LoVo (cell line): ENCODE results near the gene GPRASP1.
"Not testable (repeated sequence)": the region's sequence is repeated elsewhere in the genome, so short reads cannot be mapped to it uniquely, and the experiment has no call there.

ENCODE experiments used
- DNase-seq: peaks from one replicate; pipeline ENCODE4 v3.0.0-alpha.2; 2016; ENCODE audit warnings: low spot score

GPRASP1 gene

GRCh38 chrX:102651242-102652011 lies at the start of gene GPRASP1:
TSS of gene GPRASP1 (plus strand) at chrX:102651483. CDS start at chrX:102653914, 2,431 bp downstream.
- no peak for DNase-seq

GRCh38 chrX:102604327-102604726 lies 47.0 kb upstream of the GPRASP1 start:
- no peak for DNase-seq

DNA sequence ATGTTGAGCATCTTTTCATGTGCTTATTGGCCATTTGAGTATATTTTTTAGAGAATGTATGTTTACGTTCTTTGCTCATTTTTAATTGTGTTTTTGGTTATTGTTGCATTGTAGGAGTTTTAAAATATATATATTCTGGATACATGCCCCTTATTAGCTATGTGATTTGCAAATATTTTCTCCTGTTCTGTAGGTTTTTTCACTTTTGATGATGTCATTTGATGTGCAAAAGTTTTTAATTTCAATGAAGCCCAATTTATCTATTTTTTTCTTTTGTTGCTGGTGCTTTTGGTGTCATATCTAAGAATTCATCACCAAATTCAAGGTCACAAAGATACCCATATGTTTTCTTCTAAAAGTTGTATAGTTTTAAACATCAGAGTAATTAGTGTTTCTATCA lies 45.2 kb upstream of the GPRASP1 start:
- DNase-seq: no peak

GRCh38 chrX:102610905-102611304 lies 40.4 kb upstream of the GPRASP1 start:
- no peak for DNase-seq

DNA sequence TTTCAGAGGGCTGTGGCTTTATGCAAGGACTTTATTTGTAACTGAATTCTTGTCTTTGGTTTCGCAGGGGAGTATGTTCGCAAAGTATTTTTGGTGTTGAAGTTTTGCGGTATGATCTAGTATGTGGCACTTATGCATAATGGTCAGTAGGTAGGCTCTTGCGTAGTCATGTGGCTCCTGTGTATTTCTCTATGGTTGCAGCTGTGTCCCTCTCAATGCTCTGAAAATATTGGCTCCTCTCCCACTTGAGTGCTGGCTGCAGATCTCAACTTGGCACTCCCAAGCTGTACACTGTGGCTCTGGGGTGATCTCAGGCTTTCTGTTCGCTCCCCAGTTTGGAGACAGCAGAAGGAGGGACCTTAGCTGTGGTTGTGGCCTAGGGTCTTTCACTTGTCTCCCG lies 27.2 kb upstream of the GPRASP1 start:
- no peak for DNase-seq

DNA sequence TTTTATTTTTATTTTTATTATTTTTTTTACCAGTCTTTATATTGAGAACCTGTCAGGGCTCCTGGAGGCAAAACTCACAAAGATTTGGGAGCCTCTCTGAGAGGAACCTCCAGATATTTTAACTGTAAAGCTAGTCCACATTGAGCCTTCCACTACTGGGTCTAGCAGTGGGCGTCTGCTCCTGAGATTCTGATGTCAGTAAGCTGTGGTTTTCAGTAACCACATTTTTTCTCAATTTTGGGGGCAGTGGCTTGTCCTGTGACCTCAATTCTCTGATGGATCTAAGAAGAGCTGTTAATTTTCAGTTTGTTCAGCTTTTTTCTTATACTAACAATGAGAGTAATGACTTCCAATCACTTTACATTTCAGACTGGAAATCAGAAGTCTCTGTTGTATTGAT lies 23.6 kb upstream of the GPRASP1 start:
- DNase-seq: no peak

DNA sequence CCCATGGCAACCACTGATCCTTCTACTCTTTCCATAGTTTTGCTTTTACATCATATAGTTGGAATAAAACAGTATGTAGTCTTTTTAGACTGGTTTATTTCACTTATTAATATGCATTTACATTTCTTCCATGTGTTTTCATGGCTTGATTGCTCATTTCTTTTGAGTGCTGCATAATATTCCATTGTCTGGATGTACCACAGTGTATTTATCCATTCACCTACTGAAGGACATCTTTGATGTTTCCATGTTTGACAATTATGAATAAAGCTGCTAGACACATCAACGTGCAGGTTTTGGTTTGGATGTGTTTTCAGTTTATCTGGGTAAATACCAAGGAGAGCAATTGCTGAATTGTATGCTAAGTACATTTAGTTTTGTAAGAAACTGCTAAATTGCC lies 13.7 kb upstream of the GPRASP1 start:
- DNase-seq: no peak

DNA sequence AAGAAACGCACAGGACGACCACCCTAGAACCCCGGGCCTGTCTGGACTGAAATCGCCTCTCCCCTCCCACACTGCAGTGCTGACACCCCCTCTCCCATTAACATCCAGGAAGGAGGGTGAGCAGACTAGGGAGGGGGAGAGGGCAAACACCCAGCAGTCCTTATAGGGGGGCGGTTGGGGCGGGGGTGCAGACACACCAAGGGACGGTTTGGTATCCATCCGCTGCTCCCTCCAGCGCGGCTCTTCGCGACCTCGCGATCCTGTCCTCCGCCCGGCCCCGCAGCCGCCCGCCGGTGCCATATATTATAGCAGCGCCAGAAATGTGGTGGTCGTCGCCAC lies 411 bp upstream of the GPRASP1 start:
- DNase-seq: no peak

DNA sequence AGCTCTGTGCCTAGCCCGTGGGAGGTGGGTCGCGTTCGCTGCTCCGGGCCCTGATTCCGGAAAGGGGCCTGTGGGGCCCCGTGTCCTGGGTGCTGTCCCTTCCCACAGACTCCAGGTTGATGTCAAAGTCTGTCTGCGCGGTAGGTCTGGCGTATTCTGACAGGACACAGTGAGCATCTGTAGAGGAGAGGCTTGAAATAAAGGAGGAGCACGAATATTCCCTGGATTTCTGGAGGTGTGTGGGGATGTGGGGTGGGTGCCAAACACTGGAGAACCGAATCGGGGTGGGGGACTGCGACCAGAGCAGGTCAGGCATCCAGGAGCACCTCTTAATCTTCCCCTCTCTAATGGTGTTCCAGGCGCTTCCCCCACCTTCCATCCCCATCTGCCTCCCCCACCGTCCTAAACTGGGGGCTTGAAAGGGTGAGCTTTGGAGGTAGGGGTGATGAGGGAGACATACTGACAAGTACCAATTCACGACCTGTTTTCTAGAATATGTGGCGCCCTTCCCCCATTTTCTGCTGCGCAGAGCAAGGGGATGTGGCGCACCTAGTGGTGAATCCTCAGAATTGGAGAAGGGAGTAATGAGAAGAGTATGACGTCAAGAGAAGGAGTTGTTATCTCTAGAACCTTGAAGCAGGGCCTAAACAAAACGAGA lies 877 bp downstream of the GPRASP1 start:
- DNase-seq: no peak

DNA sequence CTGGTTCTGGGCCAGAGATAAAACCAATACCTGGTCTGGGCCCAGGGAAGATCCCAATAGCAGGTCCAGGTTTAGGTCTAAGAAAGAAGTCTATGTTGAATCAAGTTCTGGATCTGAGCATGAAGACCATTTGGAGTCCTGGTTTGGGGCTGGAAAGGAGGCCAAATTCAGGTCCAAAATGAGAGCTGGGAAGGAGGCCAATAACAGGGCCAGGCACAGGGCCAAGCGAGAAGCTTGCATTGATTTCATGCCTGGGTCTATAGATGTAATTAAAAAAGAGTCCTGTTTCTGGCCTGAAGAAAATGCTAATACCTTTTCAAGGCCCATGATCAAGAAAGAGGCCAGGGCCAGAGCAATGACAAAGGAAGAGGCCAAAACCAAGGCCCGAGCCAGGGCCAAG lies 3.4 kb downstream of the GPRASP1 start:
- no peak for DNase-seq

DNA sequence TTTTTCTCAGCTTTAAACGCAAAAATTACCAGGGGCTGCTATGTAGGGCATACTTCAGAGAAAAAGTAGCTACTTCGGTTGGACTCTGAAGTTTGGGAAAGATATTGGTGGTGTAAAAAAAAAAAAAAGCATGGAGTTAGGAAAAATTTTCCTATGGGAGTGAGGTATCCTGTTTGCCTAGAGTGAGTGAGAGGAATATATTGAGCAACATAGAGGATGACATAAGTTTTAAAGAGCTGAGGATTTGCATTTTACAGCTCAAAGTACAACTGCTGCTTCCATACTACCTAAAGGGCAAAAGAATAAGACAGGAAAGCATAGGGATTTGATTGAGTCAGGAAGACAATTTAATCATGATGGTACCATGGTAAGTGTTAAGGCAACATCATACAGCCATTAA lies 7.3 kb downstream of the GPRASP1 start:
- no peak for DNase-seq

DNA sequence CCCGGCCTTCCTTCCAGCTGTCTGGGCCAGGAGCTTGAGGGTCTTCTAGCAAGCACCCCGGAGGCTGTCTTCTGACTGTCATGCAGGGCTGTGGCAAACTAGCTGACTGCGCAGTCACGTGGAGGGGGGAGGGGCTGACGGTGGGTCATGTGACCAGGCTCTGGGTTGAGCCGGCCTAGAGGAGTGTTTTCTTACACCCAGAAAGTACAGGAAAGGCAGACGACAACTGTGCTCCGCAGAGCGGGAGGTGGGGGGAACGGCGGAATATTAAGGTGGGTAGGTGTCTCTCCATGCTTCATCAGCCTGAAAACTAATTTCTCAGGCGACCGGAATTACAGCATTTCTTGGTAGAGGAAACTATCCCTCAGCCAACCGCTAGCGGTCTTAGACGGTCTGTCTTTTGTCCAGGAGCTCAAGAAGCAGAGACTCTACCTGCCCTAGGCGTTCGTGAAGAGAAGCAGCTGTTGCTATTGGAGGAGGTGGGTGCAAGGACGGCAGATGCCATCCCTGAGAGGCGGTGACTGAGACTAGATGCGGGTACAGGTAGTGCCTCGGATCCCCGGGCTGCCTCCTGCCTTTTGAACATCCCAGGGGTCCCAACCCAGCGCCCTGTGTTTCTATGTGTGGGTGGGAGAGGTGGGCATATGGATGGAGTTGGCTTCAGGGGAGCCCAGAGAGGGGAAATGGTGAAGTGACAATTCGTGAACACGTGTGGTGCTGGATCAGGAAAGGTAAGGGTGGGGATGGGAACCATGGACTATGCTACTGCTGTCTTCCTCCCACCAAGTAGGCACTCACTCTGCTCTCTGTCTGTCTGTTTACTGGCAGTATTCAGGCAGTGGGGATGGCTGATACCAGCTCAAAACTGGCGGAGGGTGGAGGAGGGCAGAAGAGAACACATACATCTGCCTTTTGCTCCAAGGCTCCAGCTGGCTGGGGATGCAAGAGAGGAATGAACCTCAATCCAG lies 8.8 kb downstream of the GPRASP1 start:
- DNase-seq: no peak

DNA sequence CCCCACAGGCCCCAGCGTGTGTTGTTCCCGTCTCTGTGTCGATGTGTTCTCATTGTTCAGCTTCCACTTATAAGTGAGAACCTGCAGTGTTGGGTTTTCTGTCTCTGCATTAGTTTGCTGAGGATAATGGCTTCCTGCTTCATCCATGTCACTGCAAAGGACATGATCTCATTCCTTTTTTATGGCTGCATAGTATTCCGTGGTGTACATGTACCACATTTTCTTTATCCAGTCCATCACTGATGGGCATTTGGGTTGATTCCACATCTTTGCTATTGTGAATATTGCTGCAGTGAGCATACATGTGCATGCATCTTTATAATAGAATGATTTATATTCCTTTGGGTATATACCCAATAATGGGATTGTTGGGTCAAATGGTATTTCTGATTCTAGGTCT lies 12.5 kb downstream of the GPRASP1 start:
- not testable (repeated sequence) for DNase-seq

DNA sequence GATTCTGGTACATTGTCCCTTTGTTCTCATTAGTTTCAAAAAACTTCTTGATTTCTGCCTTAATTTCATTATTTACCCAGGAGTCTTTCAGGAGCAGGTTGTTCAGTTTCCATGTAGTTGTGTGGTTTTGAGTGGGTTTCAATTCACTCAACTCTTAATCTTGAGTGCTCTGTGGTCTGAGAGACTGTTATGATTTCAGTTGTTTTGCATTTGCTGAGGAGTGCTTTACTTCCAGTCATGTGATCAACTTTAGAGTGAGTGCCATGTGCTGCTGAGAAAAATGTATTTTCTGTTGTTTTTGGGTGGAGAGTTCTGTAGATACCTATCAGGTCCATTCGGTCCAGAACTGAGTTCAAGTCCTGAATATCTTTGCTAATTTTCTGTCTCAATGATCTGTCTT lies 15.8 kb downstream of the GPRASP1 start:
- DNase-seq: not testable (repeated sequence)

GRCh38 chrX:102669526-102669925 lies 18.2 kb downstream of the GPRASP1 start:
- no peak for DNase-seq

DNA sequence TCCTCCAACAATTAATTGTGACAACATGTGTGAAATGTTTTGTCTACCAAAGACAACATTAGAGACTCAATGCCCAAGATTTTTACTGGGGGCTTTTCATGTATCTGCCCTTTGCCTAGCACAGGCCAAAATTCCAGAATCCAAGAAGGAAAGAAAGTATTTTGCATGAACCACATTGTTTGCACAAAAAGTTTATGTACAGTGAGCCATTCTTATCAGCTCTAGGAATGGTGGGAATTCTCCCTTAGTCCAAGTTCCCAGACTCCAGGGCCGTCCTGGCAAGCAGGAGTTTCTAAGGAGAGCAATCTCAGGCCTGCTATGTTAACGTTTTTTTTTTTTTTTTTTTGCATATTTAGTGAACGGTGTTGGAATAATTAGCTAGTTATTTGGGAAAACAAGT lies 21.6 kb downstream of the GPRASP1 start:
- no peak for DNase-seq

- DNase-seq: not testable (repeated sequence)
Observed at GRCh38 chrX:102677479-102677878, 26.2 kb downstream of the GPRASP1 start.

- DNase-seq: no peak
Observed at GRCh38 chrX:102684772-102685520, 33.7 kb downstream of the GPRASP1 start.

- no peak for DNase-seq
Observed at GRCh38 chrX:102694749-102695148, 43.5 kb downstream of the GPRASP1 start.

DNA sequence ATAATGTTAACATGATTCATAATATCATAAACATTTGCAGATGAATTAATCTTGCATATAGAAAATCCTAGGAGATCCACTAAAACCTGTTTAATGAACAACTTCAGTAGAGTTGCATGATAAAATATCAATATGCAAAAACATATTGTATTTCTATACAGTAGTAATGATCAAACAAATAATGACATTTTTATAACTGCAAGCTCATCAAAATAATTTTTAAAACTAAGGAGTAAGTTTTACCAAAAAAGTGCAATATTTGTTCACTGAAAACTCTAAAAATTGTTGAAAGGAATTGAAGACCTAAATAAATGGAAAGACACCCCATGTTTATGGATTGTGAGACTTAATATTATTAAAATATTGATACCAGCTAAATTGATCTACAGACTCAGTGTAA lies 45.0 kb downstream of the GPRASP1 start:
- no peak for DNase-seq

GRCh38 chrX:102697494-102697893 lies 46.2 kb downstream of the GPRASP1 start:
- no peak for DNase-seq
